ENCODE data around the gene PER2.

Gene PER2

GRCh38 chr2:238337846-238338245 lies 49.4 kb upstream of the PER2 start:
- Histone ChIP-seq H3K36me3 (ENCODE audit: control insufficient read depth in 2 of 2, insufficient read depth in 1 of 2, low read length in 2 of 2) (peaks cover 0 to 59% of the 10 kb centered on the region in 2 experiments; a peak in 2 of 3 replicates), H3K9me3 (ENCODE audit: control insufficient read depth, insufficient read depth, low read depth, low read length) (no peaks in the 10 kb centered on the region), H3K4me1 (ENCODE audit: control insufficient read depth, insufficient read depth, low read length) (no peaks in the 10 kb centered on the region), H3K27ac (ENCODE audit: extremely low read depth, low read depth, low read length) (no peak overlapping the region), H3K4me3 (ENCODE audit: low read depth, low read length) (no peak overlapping the region)
- POLR2A ChIA-PET: no interaction called here
- CTCF ChIA-PET: interaction anchor here (0.6 to 1.6 kb wide), 3 partner anchors 16 to 122 kb away, joined by 3 to 4 read pairs (median 3); no protein-coding TSS in a partner anchor
- no peak for TF ChIP-seq ZNF707 (tag by site-specific recombination; IDR thresholded peaks at IDR 0.05)
- peak; percentile 72 for TF ChIP-seq PRDM1 (tag by site-specific recombination; IDR thresholded peaks at IDR 0.05)
- TF ChIP-seq, protein P1, sequence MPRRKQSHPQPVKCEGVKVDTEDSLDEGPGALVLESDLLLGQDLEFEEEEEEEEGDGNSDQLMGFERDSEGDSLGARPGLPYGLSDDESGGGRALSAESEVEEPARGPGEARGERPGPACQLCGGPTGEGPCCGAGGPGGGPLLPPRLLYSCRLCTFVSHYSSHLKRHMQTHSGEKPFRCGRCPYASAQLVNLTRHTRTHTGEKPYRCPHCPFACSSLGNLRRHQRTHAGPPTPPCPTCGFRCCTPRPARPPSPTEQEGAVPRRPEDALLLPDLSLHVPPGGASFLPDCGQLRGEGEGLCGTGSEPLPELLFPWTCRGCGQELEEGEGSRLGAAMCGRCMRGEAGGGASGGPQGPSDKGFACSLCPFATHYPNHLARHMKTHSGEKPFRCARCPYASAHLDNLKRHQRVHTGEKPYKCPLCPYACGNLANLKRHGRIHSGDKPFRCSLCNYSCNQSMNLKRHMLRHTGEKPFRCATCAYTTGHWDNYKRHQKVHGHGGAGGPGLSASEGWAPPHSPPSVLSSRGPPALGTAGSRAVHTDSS (tag by site-specific recombination; IDR thresholded peaks at IDR 0.05): peak; percentile 66
- TF ChIP-seq ZNF366 (tag by site-specific recombination; conservative IDR thresholded peaks at IDR 0.05): no peak

DNA sequence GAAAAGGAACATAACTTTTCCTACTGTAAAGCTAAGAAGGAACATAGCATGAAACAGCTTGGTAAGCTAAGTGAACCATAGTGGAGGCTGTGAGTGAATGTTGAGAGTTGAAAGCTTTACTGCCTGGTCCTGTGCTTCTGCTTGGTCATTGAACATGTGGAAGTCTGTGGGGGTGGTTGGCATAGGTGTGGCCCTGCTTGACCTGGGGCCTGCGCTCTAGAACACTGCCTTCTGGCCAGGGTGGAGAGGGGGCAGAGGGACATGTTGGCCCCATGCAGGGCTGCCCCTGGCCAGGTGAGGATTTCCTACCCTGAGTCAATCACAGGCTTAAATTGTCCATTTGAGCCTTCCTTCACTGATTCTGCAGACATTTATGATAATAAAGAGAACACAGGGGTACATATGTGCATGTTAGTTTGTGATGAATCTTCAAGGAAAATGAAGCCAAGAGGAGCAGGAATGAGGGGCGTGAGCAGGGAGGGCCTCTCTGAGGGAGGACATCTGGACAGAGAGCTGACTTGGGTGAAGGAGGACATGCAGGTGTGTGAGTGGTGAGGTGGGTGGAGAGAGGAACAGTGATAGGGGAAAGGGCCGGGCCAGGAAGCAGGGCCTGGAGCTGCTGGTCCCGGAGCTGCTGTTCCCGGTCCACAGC lies 48.5 kb upstream of the PER2 start:
- CTCF ChIA-PET: interaction anchor here (0.9 to 1.6 kb wide), 4 partner anchors 15 to 72 kb away, joined by 3 to 6 read pairs (median 4); no protein-coding TSS in a partner anchor
- TF ChIP-seq ZFHX2 (tag by site-specific recombination; conservative IDR thresholded peaks at IDR 0.05) (no peak), HIC1 (tag by site-specific recombination; IDR thresholded peaks at IDR 0.05) (no peak), ZNF548 (tag by site-specific recombination; IDR thresholded peaks at IDR 0.05) (no peak), REST (tag by site-specific recombination; IDR thresholded peaks at IDR 0.05) (no peak), ZNF701 (tag by site-specific recombination; IDR thresholded peaks at IDR 0.05) (no peak), ZNF433 (tag by site-specific recombination; IDR thresholded peaks at IDR 0.05; ENCODE audit: low read depth) (no peak), ZBTB11 (tag by site-specific recombination; conservative IDR thresholded peaks at IDR 0.05; ENCODE audit: low read depth) (no peak)
- TF ChIP-seq, protein P2, sequence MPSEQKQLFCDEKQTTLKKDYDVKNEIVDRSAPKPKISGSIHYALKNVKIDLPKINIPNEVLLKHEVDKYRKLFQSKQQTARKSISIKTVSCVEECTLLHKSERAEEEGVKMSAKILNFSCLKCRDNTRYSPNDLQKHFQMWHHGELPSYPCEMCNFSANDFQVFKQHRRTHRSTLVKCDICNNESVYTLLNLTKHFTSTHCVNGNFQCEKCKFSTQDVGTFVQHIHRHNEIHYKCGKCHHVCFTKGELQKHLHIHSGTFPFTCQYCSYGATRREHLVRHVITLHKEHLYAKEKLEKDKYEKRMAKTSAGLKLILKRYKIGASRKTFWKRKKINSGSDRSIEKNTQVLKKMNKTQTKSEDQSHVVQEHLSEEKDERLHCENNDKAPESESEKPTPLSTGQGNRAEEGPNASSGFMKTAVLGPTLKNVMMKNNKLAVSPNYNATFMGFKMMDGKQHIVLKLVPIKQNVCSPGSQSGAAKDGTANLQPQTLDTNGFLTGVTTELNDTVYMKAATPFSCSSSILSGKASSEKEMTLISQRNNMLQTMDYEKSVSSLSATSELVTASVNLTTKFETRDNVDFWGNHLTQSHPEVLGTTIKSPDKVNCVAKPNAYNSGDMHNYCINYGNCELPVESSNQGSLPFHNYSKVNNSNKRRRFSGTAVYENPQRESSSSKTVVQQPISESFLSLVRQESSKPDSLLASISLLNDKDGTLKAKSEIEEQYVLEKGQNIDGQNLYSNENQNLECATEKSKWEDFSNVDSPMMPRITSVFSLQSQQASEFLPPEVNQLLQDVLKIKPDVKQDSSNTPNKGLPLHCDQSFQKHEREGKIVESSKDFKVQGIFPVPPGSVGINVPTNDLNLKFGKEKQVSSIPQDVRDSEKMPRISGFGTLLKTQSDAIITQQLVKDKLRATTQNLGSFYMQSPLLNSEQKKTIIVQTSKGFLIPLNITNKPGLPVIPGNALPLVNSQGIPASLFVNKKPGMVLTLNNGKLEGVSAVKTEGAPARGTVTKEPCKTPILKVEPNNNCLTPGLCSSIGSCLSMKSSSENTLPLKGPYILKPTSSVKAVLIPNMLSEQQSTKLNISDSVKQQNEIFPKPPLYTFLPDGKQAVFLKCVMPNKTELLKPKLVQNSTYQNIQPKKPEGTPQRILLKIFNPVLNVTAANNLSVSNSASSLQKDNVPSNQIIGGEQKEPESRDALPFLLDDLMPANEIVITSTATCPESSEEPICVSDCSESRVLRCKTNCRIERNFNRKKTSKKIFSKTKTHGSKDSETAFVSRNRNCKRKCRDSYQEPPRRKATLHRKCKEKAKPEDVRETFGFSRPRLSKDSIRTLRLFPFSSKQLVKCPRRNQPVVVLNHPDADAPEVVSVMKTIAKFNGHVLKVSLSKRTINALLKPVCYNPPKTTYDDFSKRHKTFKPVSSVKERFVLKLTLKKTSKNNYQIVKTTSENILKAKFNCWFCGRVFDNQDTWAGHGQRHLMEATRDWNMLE (tag by site-specific recombination; conservative IDR thresholded peaks at IDR 0.05; ENCODE audit: low read depth): no peak

More for the DNA sequence above, 48.5 kb upstream of the PER2 start:
- Histone ChIP-seq H3K4me1 (ENCODE audit: control insufficient read depth, insufficient read depth, low read length) (no peaks in the 10 kb centered on the region), H3K36me3 (ENCODE audit: control insufficient read depth in 2 of 2, insufficient read depth in 1 of 2, low read length in 2 of 2) (peaks cover 0 to 63% of the 10 kb centered on the region in 2 experiments; a peak in 2 of 3 replicates), H3K9me3 (ENCODE audit: control insufficient read depth, insufficient read depth, low read depth, low read length) (no peaks in the 10 kb centered on the region), H3K27ac (ENCODE audit: extremely low read depth, low read depth, low read length) (no peak overlapping the region), H3K4me3 (ENCODE audit: low read depth, low read length) (no peak overlapping the region)
- POLR2A ChIA-PET: no interaction called here

Data from HEK293 (cell line).